CD4-positive, alpha-beta T cell treated with Interferon gamma for 1 hour (primary cell): ENCODE results near the gene QSOX2.

Experiments
- DNase-seq: peaks from one replicate; pipeline ENCODE4 v3.0.0-alpha.2; 2020

The QSOX2 gene

DNA sequence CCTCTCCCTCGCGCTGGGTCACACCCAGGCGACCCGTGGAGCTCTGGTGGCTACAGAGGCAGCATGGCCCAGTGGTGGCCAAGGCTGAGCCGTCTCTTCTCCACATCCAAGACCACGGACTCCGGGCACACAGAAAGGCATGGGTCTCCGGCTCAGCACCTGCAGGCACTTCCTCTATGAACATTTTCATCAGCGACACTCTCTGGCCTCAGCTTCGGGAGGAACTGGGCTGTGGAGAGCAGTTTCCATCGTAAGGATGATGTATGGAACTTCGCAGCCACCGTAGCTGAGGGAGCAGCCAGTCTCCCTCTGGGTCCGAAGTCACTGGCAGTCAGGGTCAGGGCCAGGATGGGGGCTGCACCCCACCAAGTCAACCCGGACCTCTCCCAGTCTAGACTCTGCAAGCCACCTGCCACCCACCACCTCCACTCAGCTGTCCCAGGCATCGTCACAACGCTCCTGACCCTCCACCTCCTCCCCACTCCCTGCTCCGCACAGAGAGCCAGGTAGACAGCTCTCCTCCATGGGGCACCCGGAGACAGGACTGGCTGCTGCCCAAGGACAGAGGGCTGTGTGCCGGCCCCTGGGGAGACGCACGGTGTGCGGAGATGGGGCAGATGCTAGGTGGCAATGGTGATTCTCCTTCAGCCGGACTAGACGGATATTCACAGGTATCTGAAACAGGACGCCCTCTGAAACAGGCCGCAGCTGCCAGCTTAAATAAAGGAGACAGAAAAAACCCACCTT, 9.7 kb downstream of the QSOX2 start:
- no peak for DNase-seq

DNA sequence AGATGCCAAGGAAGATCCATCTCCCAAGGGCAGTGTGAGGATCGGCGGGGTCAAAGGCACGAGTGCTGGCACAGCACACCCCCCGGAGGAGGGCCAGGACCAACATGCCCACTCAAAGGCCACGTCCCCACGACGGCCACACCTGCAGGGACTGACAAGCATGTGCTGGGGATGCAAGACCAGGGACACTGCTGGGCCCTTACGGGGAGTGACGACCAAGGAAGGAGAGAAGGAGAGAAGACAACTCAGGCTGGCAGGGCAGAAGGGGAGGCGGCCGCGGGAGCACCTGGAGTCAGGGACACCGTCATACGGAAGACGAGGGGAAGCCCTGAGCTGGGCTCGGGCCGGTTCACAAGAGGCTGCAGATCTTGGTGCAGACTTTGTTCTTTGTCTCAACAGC, 10.4 kb downstream of the QSOX2 start:
- no peak for DNase-seq

DNA sequence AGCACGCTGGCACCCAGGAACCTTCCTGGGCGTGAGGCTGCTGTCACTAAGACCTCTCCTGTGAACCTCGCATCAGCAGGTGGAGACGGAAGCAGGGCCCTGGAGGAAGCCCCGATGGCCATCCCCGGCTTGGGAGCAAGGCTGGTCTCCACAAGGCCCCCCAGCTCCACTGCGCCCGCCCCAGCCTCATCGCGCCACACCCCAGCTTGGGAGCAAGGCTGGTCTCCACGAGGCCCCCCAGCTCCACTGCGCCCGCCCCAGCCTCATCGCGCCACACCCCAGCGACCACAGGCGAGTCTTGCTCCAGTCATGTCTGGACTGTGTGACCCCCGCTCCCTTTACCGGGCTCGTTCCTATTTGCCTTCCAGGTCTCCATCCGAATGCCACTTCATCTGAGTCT, 11.0 kb downstream of the QSOX2 start:
- no peak for DNase-seq

DNA sequence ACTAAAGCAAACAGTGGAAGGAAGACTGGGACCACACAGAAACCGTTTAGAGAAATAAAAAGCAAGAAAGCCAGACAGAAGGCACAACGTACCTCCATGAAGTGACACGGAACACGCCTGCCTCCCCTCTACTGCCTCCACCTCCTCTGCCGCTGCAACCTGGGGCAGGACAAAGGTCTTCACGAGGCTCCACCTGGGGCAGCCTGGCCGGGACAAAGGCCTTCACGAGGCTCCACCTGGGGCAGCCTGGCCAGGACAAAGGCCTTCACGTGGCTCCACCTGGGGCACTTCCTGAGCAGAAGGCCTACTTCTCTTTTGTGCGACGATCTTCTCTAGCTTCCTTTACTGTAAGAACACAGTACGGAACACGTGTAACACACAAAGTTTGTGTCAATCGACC, 11.7 kb downstream of the QSOX2 start:
- no peak for DNase-seq

DNA sequence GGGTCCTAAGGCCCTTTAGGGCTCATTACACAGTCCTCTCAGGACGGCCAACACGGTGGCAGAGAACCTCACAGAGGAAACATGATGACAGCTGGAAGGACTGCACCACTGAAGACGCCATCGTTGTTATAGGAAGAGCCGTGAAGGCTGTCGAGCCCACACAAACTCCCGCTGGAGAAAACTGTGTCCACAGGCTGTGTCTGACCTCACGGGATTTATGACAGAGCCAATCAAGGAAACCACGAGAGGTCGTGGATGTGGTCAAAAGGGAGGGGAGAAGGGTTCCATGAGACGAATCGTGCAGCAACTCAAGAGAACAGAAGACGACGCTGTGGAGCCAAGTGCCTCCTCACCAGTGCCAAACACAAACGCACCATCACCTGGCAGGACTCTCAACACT, 12.2 kb downstream of the QSOX2 start:
- DNase-seq: no peak

DNA sequence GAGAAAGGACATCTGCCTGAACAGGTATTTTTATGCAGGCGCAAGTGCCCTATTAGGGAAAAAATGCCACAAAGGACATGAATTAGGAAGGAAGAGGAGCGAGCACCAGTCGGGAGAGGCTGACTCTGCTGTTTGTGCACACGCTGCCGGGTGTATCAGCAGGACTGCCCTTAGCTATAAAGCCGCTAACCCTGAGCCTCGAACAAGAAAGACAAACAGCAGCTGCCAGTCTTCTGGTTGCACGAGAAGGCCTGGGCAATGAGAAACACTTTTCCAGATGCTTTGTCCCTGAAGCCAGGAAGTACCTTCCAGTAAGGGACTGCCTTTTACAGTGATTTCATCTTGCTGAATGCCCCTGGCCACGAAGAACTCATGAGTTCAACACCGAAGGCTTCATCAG, 12.6 kb downstream of the QSOX2 start:
- no peak for DNase-seq

DNA sequence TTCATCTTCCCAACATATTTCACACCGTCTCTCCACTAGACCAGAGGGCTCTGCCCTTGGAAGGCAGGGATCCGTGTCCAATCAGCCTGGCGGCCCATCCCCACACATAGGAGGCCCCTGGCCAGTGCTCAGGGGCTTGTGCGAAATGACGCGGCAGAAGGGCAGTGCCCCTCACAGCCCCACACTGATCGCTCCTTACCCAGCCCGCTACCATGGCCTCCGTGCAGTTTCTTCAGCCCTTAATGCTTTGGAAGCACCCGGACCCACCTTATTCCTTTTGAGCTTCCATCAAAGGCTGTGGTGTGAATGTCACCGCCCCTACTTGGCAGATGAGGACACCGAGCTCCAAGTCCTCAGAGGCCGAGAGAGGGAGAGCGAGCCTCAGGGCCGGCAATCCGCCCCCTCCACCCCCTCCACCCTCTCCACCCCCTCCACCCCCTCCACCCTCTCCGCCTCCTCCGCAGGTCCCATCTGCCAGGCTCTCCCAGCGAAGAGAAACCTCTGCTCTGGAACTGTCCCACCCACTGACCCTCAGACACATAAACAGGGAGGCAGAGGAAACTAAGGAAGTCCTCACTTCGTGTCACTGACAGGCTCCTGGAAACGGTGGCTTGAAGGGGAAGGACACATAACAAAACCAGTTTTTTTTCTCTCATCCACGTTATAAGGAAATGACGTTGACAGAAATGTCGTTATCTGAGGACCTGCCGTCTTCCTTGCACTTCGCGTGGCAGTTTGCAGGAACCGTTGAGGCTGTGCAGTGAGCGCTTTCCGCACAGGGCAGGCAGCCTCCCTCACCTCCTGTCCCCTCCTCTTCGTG, 13.9 kb downstream of the QSOX2 start:
- DNase-seq: peak; percentile 46

DNA sequence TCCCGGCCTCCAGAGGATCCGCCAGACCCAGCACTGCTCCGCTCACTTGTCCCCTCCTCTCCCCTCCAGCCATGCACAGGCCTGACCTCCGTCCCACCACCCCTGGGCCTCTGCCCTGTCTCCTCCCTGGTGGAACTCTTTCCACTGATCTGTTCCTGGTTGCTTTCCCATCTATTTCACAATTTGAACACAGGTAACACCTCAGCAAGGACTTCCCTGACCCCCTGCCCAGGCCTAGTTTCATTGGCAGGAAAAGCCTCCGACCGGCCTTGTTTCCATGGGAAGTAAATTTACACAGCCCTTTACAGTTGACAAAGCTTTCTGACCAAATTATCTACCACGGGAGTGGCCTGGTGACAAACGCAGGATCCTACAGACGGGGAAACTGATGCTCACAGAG, 14.8 kb downstream of the QSOX2 start:
- no peak for DNase-seq

DNA sequence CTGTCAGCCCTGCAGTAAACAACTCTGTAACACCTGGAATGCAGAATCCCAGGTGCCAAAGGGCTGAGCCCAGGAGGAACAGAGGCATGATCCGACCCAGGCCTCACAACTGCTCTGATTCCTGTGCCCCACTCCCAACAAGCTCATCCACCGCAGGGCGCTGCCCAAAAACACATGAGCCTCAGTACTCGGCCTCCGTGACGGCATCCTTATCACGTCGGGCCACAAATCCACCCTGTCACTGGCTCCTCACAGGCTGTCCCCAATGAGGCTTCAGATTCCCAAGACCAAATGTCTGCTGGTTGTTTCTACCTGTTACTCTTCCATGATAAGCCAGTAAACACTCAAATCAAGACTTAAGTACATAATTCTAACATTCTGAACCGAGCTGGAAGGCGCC, 15.2 kb downstream of the QSOX2 start:
- DNase-seq: no peak

DNA sequence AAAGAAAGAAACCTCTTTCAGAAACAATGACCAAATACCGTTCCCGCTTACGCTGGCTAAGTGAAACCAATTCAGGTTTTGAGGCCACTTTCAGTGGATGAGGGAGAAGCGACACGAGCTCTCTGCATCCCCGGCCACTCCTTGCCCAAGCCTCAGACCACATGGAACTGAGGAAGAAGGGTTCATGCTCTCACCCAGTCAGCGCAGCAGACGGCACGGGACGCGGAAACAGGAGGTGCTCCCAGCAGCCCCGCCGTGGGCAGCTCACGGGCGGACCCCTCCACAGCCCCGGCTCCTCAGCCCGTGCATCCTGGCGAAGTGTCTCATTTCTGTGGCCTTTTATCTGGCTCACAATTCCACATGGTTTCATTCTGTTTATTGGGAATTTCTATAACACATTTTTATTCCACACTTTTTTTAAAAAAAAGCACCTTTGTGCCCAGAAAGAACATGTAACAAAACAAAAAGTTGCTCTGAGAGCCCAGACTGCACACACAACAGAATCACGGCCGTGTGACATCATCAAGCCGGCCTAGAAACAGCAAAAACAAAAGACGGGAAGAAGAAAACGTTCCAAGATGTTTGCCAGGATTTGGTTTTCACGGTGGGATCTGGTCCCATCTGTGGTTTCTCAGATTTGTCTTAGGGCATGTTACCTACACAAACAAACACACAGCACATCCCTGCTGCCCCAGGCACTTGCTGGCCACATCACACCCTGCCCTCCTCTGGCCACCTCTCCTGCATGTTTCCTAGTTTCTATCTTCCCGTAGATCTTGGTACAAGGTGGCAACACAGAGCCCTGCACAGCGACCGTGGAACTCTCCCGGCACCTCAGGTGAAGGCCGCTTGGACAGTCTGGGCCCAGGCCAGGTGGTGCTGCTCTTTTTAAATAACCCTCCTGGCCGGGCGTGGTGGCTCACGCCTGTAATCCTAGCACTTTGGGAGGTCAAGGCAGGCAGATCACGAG, 16.2 kb downstream of the QSOX2 start:
- DNase-seq: no peak

DNA sequence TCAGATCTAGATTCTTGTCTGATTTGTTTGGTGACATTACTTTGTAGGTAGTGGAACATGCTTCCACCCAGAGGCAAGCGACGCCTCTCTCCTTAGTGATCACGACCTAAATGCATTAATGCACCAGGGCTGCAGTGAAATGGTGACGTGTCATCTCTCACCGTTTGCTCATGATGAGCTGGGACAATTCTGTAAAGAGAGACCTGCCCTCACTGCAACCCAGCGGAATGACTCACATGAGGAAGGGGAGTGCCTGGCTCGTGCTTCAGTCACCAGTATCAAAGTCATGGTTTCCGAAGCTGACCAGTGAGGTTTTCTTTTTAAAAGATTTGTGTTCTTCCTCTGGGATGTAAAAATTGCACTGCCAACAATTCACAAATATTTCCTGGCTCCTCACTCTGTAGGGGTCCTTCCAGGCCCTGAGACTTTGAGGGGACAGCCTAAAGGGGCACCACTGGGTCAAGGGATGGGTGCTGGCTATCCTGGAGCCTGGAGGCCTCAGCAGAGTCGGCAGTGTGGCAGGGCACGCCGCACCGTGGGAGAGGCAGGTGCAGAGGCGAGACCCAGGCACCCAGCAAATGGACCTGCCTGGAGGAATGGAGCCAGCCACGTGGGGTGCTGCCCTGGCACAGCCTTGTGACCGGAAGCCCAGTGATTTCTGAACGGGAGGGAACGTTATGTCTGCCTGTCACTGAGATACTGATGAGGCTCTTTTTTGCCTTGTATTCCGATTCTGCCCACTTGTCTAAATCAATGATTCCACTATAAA, 17.3 kb downstream of the QSOX2 start:
- DNase-seq: no peak

DNA sequence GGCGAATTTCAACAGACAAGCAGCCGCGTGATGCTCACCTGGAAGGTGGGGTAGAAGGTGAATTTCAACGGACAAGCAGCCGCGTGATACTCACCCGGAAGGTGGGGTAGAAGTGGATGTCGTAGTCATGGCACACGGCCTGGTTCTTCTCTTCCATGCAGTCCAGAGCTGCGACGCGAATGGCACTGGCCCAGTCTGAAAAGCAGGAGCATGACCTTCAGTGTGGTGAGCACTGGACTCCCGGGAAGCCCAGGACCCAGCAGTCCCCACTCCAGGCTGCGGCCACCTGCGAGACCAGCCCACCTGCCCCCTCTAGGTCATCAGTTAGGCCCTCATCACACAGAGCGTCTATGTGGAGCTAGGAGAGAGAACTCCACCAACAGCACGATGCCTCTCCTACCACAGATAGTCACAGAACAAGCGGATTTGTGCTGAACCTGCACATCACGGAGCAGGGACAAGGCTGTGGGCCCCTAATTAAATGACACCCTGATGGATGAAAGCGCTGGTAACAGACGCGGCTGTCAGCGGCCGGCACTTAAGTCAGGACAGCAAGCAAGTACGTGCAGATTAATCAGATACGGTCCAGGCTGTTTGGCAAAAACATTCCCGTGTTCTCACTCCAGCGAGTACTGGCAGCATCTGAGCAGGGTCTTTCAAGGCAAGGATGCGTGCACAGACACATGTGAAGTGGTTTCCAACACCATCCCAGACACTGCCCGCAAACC, 18.8 kb downstream of the QSOX2 start:
- no peak for DNase-seq

DNA sequence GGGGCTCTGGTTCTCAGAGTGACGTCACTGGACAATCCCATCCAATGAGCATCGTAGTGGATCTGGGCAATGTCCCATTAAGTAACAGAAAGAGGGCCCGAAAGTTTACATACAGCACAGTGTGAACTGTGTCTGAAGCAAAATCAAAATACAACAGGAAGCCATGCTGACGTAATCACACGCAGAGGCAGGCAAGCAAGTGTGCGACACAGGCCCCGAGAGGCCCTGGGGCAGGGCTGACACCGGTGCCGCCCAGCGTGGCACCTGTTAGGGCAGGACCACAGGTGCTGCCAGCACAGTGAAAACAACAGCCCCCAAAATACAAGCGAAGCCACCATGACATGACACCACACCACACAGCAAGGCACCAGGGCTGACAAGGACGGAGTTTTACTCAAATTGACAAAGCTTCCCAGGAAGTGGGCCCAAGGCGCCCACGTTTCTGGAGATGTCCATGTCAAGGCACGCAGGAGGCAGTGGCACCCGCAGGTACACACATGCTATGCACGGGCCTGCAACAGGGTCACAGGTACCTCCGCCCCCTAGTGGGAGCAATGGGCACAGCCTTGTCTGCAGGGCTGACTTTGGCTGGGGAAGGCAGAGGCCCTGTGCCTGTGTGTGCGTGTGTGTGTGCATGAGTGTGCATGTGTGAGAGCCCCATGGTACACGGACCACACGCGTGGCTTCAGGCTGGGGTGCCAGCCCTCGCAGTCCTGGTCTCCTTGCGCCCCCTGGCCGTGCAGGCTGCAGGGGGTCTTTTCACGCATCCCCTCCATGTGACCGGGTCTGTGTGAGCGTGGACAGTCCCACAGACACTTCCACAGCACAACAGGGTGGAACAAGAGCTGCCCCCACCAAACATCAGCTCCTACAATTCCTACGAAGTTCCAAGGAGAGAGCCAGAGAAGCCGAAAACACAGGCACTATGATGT, 19.6 kb downstream of the QSOX2 start:
- peak; percentile 79 for DNase-seq

DNA sequence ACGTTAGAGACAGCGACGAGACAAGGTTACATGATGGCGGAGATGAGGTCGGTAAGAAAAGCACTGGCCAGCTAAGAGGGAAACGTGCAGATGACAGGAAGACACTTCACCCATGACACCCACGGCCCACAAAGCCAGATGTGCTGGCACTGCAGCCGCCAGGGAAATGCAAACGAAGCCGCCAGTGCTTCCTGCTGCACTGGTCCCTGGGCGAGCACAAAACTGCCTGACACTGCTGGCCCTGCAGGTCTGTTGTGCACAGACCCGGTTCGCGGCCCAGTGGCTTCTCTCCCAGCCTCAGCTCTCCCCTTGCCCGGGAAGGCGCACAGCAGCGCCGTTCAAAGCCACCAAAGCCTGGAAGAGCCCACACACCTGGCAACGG, 20.3 kb downstream of the QSOX2 start:
- DNase-seq: peak; percentile 67

DNA sequence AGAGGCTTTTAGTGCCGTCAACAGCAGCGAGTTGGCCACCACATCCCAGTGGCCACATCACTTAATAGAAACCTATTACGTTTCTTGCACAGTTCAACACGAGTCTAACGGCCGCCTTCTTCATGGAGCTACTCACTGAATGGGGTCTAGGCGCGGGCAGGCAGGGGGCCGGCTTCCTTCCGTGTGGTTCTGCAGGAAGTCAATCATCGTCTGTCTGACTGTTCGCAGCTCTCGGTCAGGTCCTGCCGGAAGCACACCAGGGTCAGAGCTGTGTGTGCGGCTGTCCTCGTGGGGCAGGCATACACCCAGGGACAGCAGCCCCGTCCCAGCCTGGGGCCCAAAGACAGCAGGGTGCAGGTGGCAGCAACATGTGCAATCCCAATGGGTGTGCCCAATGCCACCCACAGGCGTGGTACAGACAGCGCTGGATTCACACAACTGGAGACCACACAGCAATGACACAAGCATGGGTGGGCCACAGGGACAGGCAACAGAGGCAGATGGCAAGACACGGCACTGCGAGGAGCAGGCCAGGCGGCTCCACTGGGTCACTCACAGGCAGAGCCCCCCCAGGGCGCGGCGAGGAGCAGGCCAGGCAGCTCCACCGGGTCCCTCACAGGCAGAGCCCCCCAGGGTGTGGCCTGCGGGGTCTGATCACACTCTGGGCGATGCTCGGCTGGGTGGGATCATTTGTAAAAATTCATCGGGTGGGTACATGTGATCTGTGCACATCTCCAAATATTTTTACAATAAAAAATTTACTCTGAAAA, 21.6 kb downstream of the QSOX2 start:
- no peak for DNase-seq

DNA sequence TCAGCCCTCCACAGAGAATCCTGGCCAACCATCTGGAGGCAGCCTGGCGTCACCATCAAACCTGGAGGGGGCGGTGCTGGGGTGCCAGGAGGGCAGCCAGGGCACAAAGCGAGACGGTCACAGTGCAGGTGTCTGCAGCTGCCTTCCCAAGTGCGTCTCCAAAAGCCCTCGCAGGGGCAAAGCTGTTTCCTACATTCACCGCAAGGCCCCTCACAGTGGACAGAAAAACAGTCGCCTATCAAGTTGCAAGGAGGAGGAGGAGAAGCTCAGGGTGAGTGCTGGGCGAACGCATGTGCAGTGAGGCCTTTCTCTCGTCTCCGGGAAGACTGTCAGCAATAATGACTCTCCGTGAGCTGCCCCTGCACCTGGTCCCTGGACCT, 22.7 kb downstream of the QSOX2 start:
- no peak for DNase-seq

DNA sequence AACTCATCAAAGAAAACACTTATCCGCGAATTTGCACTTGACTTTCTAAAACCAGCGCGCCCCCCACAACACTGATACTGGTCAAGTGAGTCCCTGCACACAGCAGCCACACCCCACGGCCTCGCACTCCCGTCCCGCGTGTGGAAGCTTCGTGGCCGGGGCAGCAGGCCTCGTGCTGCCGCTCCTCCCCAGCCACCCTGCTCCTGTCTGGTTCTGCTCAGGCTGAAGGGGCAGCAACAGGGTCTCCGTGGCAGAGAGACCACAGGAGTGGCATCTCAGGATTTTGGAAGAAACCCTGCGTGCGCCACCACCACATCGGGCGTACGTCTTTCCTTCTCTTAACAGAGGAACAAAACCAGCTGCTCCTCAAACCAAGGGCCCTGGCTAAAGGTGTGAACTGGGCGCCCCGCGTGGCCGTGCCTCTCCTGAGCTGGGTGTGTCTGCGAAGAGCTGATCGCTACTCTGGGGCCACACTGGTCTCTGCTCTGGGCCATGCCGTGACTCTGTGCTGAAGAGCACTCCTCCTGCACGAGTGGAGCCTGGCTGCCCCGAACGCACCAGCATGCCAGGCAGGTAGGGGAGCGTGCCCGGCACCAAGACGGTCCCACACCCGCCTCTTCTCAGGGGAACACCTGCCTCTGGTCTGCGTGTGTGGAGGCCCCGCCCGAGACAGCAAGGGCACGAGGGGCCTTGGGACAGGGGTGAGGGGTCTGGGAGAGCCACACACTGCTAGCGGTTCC, 23.3 kb downstream of the QSOX2 start:
- no peak for DNase-seq

DNA sequence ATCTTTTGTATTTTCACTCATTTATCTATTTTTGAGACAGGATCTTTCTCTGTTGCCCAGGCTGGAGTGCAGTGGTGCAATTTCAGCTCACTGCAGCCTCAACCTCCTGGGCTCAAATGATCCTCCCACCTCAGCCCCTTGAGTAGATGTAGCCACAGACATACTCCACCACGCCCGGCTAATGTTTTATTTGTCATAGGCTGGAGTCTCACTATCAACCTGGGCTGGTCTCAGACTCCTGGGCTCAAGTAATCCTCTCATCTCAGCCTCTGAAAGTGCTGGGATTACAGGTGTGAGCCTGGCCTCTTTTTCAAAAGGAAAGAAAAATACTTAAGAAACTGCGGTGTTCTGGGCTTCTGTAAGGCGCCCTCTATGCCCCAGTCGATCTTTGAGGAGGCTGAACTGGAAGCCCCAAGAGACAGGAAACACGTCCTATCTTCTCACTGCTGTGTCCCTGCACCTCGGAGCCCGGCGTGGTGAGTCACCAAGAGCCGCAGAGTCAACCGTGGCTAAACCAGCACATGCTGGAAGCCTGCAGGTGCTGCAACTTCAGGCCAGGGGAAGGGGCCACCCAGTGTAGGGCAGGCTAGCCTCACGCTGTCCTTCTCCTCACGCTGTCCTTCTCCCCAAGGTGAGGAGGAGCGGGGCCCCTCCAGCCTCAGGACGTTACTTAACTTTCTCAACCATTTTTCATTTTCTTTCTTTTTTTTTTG, 25.4 kb downstream of the QSOX2 start:
- DNase-seq: no peak

DNA sequence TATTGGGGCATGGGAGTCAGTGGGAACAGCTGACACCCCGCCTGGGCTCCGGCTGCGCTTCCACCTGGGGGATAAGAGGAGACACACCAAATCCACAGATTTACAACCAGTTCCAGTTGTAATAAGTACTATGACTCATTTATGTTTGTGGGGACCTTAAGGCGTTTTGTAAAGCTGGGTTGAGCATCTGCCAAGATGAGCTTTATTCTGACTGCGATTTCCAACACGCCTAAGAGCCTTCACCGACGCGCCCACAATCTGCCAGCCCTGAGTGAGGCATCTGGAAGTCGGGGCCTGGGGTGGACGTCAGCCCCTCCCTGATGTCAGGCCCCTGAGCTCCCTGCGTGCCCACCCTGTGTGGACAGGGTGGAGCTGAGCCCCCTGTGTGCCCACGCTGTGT, 26.3 kb downstream of the QSOX2 start:
- no peak for DNase-seq
